Spleen (tissue), 7 donors: Measurements from ENCODE around the gene FDCSP.

ENCODE experiments used
- CTCF ChIP-seq, 11 experiments: fragments of 200-600 bp in 7 of 11; fragments of 450-650 bp in 4 of 11; sonication (generic) in 4 of 11; IDR thresholded peaks in 8 of 11; conservative IDR thresholded peaks in 3 of 11; 1 replicate in 7 of 11; 2 replicates in 4 of 11; pipeline versions ENCODE4 v1.4.0 to v1.8.0; 2016 to 2021; ENCODE audit warnings: antibody characterized with exemption in 11 of 11, inconsistent platforms in 4 of 11, mild to moderate bottlenecking in 1 of 11
- POLR2AphosphoS5 ChIP-seq, 3 donors: sonication (generic); formaldehyde crosslinking; IDR thresholded peaks; one replicate each; pipeline ENCODE4 v1.5.1; 2017; ENCODE audit warnings: antibody characterized with exemption in 3 of 3
- donor health status: DM: no; HTN: no; CAD: no; lungs with moderate emphysema.
- donor health status: DM: no; HTN: no; CAD: no.
- donor health status: DM: no; HTN: no; CAD: no.

GRCh38 chr4:70191647-70192046 is 34.3 kb upstream of the FDCSP start:
- TF ChIP-seq CTCF (IDR thresholded peaks at IDR 0.05 in 8 of 11, conservative IDR thresholded peaks at IDR 0.05 in 3 of 11) (no peak), POLR2AphosphoS5 (IDR thresholded peaks at IDR 0.05) (no peak)
